ENCODE data around the gene PRMT2.

Gene PRMT2

DNA sequence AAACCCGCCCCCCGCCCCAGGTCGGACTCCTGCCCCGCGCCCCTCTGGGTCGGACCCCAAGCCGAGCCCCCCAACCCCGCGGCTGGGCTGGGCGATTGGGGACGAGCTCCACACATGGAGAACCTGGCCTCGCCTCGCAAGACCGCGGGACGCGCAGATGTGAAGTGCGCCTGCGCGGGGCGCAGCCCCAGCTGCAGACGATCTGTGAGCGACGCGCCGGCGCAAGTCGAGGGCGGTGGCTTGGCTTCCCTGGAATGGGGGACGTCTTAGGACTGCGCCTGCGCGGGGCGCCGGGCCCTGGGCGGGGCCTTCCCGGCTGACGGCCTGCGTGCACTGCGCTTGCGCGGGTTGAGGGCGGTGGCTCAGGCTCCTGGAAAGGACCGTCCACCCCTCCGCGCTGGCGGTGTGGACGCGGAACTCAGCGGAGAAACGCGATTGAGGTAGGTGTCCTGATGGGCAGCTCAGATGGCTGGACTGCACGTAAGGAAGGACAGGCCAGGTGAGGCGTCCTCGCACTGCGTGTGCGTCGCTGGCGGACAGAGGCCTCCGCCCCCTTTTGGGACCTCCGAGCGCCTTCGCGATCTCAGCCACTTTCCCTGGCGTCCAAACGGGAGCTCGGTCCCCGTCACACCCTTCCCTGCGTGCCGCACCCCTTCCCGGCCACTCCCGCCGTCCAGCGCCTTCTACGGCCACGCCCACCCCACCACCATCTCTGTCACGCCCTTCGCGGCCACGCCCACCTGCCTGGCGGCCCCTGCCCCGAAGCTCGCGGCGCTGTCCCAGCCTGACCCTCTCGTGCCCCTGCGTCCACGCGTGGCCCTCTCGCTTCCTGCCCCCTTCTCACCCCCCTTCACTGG, at the start of gene PRMT2:
Gene PRMT2, plus strand, starts transcription at position 351 of the 857 bp plus-strand sequence. CDS start 1,278 bp downstream, outside the sequence.
- peak; percentile 97 for DNase-seq (ENCODE audit: low read depth)

DNA sequence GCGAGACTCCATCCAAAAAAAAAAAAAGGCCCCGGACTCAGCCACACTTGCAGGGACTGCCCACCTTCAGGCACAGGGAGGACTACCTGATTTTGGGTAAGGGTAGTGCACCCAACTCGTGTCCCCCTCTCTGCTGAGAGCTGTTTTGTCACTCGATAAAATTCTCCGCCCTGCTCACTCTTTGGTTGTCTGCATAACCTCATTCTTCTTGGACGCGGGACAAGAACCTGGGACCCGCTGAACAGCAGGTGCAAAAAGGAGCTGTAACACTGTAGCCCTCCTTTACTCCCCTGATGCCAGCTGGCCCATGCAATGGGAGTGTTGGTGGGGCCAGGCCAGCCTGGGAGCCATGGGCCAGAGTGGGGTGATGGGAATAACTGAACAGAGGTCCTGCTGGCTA, 41.2 kb upstream of the PRMT2 start:
- DNase-seq (ENCODE audit: low read depth), result no peak

DNA sequence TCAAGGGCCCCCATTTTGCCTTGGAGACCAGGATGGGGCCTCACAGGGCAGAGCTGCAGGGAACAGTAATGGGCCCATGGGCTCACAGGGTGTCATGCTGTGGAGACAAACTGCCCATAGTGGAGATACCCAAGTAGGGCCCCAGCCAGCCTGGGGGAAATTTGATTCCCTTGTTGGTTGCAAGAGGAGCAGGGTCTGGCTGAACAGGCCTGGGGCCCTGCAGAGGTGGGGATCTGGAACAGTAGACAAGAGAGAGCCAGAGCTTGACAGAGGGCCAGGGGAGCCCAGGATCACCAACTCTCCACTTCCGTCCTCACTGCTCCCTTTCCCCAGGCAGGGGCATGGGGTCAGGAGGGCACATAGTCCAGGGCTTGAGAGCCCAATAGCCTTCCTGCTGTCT, 39.3 kb upstream of the PRMT2 start:
- no peak for DNase-seq (ENCODE audit: low read depth)

DNA sequence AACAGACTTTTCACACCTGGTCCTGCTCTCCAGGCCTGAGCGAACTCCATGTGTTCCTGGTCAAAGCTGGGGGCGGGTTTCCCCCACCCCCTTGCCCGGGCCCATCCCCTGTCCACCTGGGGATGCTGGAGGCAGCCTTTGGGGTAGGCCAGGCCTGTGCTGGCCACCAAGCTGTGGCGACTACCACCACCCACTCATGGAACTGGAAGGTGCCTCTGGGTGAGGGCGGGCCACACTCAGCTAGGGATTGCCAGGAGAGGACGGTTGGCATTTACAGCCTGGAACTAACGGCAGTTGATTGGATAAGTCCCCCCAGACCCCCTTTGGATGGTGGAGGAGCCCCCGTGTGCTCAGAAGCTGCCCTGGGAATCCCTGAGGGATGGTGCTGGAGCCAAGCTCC, 38.4 kb upstream of the PRMT2 start:
- no peak for DNase-seq (ENCODE audit: low read depth)

DNA sequence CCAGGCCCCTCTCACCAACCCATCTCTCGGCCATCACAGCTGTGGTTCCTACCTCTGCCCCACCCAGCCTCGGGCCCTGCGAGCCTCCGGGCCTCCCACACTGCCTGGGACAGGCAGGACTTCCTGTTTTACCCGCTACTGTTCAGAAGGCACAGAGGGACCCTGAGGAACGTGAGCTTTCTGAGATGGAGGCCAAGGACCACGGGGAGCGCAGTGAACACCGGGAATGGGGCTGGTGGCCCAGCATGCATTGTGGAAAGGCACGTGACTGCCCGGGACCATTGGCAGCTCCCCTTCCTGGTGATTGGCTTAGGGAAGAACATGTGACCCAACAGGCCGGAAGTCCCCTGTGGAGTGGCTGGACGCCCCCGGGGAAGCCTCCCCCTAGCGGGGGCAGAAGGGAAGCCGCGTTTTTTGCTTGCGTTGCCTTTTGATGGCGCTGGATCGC, 37.6 kb upstream of the PRMT2 start:
- DNase-seq (ENCODE audit: low read depth), result no peak

DNA sequence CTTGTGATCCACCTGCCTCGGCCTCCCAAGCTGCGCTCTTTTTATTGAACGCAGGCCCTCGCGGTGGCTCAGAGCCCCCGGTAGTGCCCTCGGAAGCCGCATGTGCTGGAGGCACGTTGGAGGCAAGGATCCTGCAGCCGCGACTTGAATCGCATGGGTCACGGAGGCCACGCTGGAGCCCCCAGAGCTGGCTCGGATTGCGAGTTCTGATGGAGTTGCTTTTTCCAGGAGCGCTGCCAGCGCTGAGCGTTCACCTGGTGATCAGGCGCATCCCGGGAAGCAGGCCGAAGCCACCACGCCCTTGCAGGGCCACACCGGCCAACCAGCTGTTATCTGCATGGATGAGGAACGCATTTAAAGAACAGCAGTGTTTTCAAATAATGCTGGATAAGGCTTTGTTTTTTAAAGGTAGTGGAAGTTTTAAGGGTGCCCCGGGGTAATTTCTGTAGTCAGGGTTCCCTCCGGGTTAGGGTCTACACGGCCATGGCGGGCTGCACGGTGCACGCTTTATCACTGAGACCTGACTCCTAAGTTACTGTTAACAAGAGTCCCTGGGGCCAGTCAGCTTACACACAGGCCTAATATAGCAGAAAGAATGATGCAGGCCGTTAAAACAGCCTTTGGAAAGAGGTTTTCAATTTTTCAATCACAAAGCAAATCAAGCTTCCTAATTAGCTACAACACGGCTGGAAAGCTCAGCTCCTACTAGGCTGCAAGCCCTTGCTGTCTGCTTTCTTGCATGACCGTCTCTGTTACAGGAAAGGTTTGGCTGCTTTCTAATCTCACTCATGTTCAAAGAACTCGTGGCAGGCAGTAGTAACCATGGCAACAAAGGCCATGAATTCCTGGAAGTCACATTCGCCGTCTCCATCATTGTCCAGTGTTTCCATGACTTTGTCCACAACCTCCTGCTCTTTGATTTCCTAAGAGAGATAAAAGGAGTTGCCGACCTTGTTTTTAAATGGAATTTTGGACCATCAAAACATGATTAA, 36.6 kb upstream of the PRMT2 start:
- peak; percentile 96 for DNase-seq (ENCODE audit: low read depth)

DNA sequence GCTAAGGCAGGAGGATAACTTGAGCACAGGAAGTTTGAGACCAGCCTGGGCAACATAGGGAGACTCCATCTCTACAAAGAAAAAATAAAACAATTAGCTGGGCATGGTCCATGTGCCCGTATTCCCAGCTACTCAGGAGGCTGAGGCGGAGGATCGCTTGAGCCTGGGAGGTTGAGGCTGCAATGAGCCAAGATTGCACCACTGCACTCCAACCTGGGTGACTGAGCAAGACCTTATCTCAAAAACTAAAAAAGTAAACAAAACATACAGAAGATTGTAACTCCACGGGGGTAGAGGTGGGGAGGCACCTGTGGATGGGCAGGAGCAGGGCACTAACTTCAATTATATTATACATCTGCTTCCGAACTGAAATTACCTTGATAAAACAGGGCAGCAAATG, 35.2 kb upstream of the PRMT2 start:
- no peak for DNase-seq (ENCODE audit: low read depth)

DNA sequence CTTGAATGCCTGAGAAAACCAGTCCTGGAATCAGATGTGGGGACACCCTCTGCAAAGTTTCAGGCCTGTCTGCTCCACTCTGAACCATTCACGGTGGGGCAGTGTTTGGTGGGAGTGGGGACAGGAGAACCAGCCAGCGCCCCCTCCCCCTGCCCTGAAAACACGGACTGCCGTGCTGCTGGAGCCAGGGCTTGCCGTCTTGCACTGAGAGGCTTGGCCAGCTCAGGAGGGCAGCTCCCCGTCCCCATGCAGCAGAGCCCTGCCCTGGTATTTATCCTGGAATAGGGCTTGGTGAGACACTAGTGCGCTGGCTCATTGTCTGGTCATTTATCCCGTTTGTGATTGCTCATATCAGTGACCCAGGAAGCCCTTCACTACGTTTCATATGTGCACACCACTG, 34.5 kb upstream of the PRMT2 start:
- no peak for DNase-seq (ENCODE audit: low read depth)

DNA sequence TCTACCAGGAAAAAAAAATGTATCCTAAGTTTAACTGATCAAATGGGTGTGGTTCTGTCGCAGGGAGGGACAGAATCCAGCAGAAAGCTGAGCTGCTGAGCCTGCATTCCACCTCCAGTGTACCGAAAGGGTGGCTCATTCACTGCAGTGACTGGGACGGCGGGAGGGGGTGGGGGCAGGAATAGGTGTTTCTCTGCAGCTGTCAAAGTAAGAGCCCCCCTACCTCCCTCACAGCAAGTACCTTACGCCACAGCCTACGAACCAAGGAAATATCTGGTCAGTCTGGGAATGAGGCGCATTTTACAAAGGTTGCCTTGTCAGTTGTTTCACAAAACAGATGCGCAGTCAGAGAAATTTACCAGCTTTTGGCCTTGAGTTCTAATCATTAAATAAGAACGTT, 32.2 kb upstream of the PRMT2 start:
- no peak for DNase-seq (ENCODE audit: low read depth)

DNA sequence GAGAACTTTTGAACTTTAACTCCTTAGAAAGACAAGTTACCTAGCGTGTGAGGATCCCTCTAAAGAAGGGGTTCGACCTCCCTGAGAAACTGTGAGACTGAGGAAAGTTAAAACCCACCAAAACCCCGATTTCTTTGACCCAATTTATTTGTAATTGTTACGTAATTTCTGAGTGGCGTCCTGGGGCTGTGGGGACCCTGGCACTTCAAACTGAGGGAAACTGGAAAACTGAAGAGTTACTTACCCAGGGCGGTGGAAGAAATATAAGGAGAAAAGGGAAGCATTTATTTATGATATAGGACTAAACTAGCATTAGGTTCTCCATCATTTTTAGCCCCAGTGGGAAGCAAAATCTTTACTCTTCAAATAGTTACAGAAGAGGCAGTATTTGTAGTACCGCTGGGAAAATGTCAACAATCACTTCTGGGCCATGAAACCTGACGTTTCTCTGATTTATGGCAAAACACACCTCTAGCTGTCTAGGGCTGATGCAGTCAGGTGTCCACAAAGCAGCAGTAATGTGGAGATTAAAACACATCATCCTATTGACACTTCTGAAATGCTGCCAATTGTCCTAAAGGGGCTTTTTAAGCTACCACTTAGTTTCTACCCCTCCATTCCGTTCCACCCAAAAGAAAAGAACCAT, 31.0 kb upstream of the PRMT2 start:
- no peak for DNase-seq (ENCODE audit: low read depth)

DNA sequence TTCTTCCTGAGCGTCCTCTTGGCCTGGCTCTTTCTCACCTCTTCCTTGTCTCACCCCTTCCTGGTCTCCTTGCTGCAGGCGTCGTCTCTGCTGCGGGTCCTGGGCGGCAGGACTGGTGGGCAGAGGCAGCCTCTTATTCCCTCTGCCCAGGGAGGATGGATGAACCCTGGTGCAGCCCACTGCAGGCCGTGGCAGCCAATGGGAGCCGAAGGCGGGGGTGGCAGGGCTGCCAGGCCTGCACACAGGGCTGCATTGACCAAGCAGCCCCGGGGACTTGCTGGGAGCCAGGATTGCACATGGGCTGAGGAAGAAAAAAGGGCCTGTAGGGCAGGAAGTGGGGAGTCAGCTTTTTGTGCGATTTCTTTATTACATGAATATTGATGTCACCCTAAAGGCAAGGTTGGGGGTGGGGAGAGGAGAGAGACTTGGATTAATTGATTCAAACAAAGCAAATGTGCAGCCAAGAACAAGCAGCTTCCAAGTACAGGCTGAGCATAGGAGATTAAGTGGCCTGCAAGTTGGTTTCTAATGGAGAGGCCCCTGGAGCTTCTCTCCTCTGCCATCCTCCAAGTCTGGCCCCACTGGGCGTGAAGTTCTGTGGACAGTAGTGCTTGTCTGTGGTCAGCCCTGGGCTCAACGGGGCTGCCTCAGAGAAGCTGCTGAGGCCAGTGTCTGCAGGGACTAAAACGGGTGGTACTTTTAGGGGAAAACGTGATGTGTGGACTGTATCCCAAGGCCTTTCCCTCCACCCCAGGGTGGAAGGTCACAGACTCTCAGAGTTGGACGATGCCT, 30.3 kb upstream of the PRMT2 start, which contains the start of gene S100B:
Gene S100B, minus strand, starts transcription at position 108 of the 792 bp plus-strand sequence. CDS start 2,667 bp downstream, outside the sequence.
- peak; percentile 19 for DNase-seq (ENCODE audit: low read depth)

DNA sequence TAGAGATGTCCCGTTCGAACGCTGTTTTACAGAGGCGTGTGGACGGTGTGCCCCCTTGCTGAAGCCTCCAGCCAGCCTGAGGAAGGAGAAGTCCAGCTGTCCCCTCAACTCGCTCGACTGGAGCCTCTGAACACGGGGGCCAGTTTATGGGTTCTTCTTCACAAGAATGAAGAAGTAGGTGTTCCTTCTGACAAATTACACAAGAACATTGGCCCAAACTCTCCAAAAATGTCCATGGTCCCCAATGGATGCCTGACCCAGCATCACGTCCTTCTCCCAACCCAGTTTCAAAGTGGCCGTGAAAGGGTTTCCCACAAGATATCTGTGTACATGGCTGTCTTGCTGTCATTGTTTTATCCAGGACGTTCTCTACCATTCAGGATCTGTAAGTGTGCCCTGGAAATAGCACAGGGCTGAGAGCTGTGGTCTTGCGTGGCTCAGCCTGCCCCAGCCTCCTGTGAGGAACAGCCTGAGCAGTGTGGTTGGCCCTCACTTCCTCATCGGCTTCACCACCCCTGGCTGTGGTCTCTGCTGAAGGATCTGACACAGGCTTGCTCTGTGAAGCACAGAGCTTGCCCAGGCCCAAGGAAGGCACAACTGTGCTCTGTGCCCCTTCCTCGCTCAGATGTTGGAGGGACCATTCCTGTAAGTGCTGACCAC, 29.6 kb upstream of the PRMT2 start:
- DNase-seq (ENCODE audit: low read depth), result no peak

DNA sequence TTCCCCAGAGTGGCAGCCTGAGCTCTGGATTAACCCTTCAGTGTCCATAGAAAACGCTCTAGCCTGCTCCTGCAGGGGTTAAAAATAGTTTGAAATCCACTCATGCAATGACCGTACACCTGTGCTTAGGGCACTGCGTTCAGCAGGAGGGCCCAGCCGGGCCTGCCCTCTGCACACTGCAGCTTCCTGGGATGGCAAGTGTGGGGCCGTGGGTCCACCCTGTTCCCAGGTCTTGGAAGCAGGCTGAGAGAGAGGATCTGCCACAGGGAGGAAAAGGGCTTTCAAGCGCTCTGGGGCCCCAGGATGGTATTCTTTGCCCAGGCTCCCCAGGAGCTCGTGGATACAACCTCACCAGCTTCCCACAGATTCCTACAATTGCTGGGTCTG, 29.1 kb upstream of the PRMT2 start:
- DNase-seq (ENCODE audit: low read depth), result no peak

DNA sequence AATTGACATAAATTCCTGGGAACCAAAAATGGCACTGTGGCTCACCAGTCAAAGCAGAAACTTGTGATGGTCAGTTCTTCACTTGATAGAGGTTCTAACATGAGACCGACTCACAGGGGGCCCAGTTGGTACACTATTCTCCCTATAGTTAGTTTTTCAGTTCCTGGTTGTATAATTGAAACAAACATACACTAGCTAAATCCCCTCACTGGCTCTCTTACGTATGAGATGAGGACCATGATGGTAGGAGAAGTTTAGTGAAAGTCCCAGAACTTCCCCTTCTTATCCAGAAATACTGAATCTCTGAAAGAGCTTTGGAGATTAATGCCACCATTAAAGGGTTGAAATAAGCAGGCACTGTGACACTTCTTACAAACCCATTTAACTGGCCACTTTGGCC, 27.8 kb upstream of the PRMT2 start:
- no peak for DNase-seq (ENCODE audit: low read depth)

DNA sequence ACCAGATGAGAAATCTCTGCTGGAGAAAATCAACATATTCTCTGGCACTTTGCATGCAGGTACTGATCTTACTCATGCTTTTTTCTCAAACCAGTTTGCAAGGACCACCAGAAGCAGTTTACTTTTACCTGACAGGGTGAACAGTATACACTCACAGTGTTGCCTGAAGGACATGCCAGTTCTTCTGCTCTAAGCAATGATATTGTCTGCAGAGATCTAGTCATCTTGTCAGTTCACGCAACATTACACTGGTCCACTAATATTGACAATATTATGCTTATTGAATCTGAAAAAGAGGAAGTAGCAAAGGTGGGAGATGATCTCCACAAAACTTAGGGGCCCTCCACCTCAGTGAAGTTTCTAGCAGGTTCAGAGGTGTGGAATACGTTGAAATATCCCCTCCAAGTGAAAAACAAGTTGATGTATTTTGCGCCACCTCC, 26.8 kb upstream of the PRMT2 start:
- DNase-seq (ENCODE audit: low read depth), result no peak

DNA sequence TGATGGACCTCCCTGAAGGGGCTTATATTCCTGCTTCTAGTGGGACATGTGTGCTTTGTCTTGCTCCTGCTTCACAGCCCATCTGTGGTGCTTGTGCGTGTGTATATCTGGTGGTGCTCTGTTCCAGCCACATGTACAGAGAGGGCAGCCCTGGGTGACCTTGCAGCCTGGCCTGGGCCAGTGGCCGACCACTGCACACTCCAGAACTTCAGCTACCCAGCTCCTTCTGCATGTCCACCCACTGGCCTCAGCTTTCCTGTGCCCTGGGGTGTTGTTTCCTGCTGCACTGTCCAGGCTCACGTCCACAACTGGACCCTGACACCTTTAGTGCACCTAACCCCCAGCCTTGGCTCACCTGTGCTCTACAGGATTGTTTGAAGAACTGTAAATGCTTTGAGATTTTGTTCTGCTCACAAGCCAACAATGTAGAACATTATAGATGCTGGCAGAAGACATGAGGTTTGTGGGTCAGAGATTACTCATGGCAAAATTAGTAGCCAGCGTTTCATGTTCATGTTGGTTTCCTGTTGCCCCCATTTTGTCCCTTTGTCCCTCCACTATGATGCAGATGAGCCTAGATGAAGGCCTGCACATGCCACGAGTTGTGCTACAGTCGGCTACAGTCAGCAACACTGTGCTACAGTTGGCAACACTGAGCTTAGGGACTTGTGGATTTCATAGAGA, 25.3 kb upstream of the PRMT2 start:
- DNase-seq (ENCODE audit: low read depth), result no peak

DNA sequence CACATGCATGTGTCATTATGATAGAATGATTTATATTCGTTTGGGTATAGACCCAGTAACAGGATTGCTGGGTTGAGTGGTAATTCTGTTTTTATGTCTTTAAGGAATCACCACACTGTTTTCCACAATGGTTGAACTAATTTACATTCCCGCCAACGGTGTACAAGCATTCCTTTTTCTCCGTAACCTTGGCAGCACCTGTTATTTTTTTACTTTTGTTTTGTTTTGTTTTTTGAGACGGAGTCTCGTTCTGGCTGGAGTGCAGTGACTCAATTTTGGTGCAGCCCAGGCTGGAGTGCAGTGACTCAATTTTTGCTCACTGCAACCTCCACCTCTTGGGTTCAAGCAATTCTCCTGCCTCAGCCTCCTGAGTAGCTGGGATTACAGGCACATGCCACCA, 22.1 kb upstream of the PRMT2 start:
- no peak for DNase-seq (ENCODE audit: low read depth)

DNA sequence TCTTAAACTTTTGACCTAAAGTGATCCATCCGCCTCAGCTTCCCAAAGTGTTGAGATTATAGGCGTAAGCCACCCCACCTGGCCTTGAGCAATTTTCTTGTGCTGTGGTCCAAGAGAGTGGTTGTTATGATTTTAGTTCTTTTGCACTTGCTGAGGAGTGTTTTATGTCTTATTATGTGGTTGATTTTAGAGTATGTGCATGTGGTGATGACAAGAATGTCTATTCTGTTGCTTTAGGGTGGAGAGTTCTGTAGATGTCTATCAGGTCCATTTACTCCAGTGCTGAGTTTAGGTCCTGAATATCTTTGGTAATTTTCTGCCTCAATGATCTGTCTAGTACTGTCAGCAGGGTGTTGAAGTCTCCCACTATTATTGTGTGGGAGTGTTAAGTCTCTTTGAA, 19.4 kb upstream of the PRMT2 start:
- DNase-seq (ENCODE audit: low read depth), result no peak

DNA sequence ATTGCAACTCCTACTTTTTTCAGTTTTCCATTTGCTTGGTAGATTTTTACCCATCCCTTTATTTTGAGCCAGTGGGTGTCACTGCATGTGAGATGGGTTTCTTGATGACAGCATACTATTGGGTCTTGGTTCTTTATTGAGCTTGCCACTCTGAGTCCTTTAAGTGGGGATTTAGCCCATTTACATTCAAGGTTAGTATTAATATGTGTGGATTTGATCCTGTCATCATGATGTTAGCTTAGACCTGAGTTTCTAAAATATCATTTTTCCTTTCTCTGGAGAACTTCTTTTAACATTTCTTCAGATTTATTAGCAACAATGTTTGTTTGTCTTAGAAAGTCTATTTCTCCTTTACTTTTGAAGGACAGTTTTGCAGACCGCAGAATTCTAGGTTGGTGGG, 18.8 kb upstream of the PRMT2 start:
- no peak for DNase-seq (ENCODE audit: low read depth)

All from EH (cell line).